ENCODE measurements around the gene MAST1. TPM values are rescaled to one million over a fixed set of nuclear protein-coding genes. Genes with fewer than 3 reads are reported as not detected.

The MAST1 gene
- total RNA-seq, 1 experiment from 2014 or later, result 2.6 TPM

DNA sequence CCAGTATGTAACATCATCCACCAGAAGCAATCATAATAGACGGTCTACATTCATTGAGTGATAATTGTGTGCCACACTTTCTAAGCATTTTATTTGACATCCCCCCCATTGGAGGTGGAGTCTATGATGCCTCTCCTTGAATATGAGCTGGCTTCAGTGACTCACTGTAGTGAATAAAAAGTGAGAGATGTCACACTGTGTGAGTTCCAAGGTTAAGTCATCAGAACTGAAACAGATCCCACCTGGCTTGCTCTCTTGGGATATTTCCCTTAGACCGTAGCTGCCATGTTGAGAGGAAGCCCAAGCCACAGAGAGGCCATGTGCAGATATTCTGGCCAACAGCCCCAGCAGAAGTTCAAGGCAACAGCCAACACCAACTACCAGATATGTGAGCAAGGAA is 16.6 kb upstream of the MAST1 start:
- intact Hi-C loops (cut with micrococcal nuclease; ENCODE audit: unreplicated experiment), result no loop called here
- H3K4me3 Mint-ChIP-seq (ENCODE audit: low read depth, unreplicated experiment), result no peak overlapping the region
- no peaks in the 10 kb centered on the region for H3K9me3 Mint-ChIP-seq (ENCODE audit: low read depth, unreplicated experiment)
- CTCF ChIA-PET, result no interaction called here
- DNase-seq, result no peak
- no TSS peak for BruUV-seq (replicated peaks)
- peaks cover 11% of the 10 kb centered on the region for H3K36me3 Mint-ChIP-seq (ENCODE audit: insufficient read depth, unreplicated experiment)
- TF ChIP-seq, protein P1, sequence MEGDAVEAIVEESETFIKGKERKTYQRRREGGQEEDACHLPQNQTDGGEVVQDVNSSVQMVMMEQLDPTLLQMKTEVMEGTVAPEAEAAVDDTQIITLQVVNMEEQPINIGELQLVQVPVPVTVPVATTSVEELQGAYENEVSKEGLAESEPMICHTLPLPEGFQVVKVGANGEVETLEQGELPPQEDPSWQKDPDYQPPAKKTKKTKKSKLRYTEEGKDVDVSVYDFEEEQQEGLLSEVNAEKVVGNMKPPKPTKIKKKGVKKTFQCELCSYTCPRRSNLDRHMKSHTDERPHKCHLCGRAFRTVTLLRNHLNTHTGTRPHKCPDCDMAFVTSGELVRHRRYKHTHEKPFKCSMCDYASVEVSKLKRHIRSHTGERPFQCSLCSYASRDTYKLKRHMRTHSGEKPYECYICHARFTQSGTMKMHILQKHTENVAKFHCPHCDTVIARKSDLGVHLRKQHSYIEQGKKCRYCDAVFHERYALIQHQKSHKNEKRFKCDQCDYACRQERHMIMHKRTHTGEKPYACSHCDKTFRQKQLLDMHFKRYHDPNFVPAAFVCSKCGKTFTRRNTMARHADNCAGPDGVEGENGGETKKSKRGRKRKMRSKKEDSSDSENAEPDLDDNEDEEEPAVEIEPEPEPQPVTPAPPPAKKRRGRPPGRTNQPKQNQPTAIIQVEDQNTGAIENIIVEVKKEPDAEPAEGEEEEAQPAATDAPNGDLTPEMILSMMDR (IDR thresholded peaks at IDR 0.05; ENCODE audit: unreplicated experiment), result no peak
- H3K27me3 Mint-ChIP-seq (ENCODE audit: unreplicated experiment), result peaks cover 8% of the 10 kb centered on the region
- H3K27ac Mint-ChIP-seq (ENCODE audit: unreplicated experiment), result no peak overlapping the region
- no peaks in the 10 kb centered on the region for H3K4me1 Mint-ChIP-seq (ENCODE audit: low read depth, unreplicated experiment)

DNA sequence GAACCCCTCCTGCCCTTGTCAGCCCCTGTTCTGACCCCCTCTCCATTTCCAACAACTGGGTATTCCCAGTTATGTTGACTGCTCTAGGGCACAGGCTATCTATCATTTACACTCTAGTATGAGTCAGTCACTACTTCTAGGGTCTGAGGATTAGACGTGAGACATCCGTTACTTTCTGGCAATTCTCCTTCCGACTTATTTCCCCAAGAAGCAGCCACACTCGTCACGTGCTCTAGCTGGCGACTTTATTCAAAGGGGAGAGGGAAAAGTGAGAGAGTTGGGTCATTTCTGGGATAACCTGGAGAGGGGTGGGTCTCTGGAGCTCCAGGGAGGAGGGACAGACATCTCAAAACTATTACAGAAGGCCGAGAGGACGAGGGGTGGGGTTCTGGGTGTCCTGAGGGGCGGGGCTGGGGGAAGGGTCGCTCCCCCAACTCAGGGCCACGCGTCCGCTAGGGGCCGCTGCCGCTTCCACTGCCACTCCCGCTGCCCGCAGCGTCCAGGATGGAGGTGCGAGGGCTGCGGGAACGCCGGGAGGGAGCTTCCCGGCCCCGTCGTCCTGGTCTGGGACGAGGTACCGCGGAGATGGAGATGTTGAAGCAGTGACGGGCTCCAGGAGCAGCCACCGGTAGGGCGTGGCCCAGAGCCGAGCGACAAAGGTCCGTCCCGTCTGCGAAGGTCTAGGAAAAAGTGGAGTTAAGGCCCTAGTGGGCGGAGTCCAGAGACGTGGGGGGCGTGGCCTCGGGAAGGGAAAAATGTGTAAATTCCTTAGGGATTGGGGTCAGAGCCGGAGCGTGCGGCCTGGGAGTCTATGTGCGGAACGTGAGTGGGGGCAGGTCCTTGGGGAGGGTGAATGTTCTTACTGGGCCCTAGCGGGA is 12.8 kb upstream of the MAST1 start:
- H3K27me3 Mint-ChIP-seq (ENCODE audit: unreplicated experiment), result peaks cover 33% of the 10 kb centered on the region
- peaks cover 7% of the 10 kb centered on the region for H3K4me1 Mint-ChIP-seq (ENCODE audit: low read depth, unreplicated experiment)
- intact Hi-C loops (cut with micrococcal nuclease; ENCODE audit: unreplicated experiment), result no loop called here
- H3K4me3 Mint-ChIP-seq (ENCODE audit: low read depth, unreplicated experiment), result peak overlapping the region; percentile 32
- CTCF ChIA-PET, result interaction anchor here (0.7 kb wide), 1 partner anchor 30 kb away, joined by 3 read pairs; no protein-coding TSS in a partner anchor
- H3K27ac Mint-ChIP-seq (ENCODE audit: unreplicated experiment), result no peak overlapping the region
- no TSS peak for BruUV-seq (replicated peaks)
- peak; percentile 50 for DNase-seq
- peaks cover 11% of the 10 kb centered on the region for H3K36me3 Mint-ChIP-seq (ENCODE audit: insufficient read depth, unreplicated experiment)
- TF ChIP-seq, protein P1 (IDR thresholded peaks at IDR 0.05; ENCODE audit: unreplicated experiment), result no peak
- no peaks in the 10 kb centered on the region for H3K9me3 Mint-ChIP-seq (ENCODE audit: low read depth, unreplicated experiment)

DNA sequence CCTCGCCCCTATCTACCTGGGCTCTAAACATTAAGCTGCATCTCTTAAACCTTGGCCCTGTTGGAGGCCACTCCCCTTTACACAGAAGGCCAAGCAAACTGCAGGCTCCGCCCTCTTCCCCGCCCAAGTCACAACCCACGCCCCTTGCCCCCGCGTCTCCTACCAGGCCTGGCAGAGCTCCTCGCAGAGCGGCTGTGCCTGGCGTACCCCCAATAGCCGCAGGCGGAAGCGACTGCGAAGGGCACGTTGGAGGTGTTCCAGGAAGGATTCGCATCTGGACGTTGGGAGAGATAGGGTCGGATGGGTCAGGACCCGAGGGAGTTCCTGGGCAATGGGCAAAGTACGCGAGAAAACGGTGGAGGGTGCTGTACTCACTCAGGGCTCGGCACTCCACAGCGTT is 9.8 kb upstream of the MAST1 start:
- CTCF ChIA-PET, result interaction anchor here (0.6 kb wide), 1 partner anchor 1487 kb away, joined by 3 read pairs; no protein-coding TSS in a partner anchor
- H3K9me3 Mint-ChIP-seq (ENCODE audit: low read depth, unreplicated experiment), result no peaks in the 10 kb centered on the region
- peaks cover 18% of the 10 kb centered on the region for H3K36me3 Mint-ChIP-seq (ENCODE audit: insufficient read depth, unreplicated experiment)
- DNase-seq, result peak; percentile 35
- TF ChIP-seq, protein P1 (IDR thresholded peaks at IDR 0.05; ENCODE audit: unreplicated experiment), result no peak
- no peak overlapping the region for H3K27ac Mint-ChIP-seq (ENCODE audit: unreplicated experiment)
- intact Hi-C loops (cut with micrococcal nuclease; ENCODE audit: unreplicated experiment), result no loop called here
- H3K27me3 Mint-ChIP-seq (ENCODE audit: unreplicated experiment), result peaks cover 60% of the 10 kb centered on the region
- peaks cover 16% of the 10 kb centered on the region for H3K4me1 Mint-ChIP-seq (ENCODE audit: low read depth, unreplicated experiment)
- BruUV-seq (replicated peaks), result no TSS peak
- no peak overlapping the region for H3K4me3 Mint-ChIP-seq (ENCODE audit: low read depth, unreplicated experiment)

DNA sequence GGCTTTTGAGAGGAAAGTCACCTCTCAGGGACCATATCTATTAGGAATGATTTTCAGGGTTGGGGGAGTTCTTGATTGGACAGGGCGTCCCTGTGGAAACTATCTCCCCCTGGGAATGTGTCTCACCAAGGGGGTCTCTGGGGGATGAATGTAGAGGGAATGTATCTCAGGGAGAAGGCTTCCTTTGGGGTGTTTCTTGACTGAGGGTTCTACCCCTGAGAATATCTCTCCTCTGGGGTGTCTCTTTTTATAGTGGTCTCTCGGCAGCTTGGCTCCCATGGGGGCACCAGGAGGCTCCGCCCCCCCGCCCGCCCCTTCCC is 4.9 kb upstream of the MAST1 start:
- BruUV-seq (replicated peaks), result no TSS peak
- H3K27me3 Mint-ChIP-seq (ENCODE audit: unreplicated experiment), result peaks cover 79% of the 10 kb centered on the region
- H3K36me3 Mint-ChIP-seq (ENCODE audit: insufficient read depth, unreplicated experiment), result peaks cover 12% of the 10 kb centered on the region
- peak overlapping the region; percentile 55 for H3K4me3 Mint-ChIP-seq (ENCODE audit: low read depth, unreplicated experiment)
- H3K27ac Mint-ChIP-seq (ENCODE audit: unreplicated experiment), result no peak overlapping the region
- H3K9me3 Mint-ChIP-seq (ENCODE audit: low read depth, unreplicated experiment), result no peaks in the 10 kb centered on the region
- H3K4me1 Mint-ChIP-seq (ENCODE audit: low read depth, unreplicated experiment), result peaks cover 9% of the 10 kb centered on the region
- no peak for DNase-seq
- intact Hi-C loops (cut with micrococcal nuclease; ENCODE audit: unreplicated experiment), result no loop called here
- CTCF ChIA-PET, result no interaction called here
- TF ChIP-seq, protein P1 (IDR thresholded peaks at IDR 0.05; ENCODE audit: unreplicated experiment), result no peak
